Type B pancreatic cell (in vitro differentiated cells): ENCODE data around the gene PAX7. TPM values are rescaled to one million over a fixed set of nuclear protein-coding genes. Genes with fewer than 3 reads are reported as not detected.
A peak's percentile ranks its signal among the peaks of the same experiment; 100 is the strongest.

ENCODE experiments used
- DNase-seq: peaks from one replicate; pipeline ENCODE4 v3.0.0; 2021; ENCODE audit warnings: mixed read lengths; ENCODE audit not compliant: unreplicated experiment; ENCODE audit errors: extremely low spot score
- H3K27ac Mint-ChIP-seq: 2 replicates; pipeline ENCODE4 v1.8.0; 2021; ENCODE audit warnings: mild to moderate bottlenecking, mixed read lengths
- H3K27me3 Mint-ChIP-seq: 2 replicates; pipeline ENCODE4 v1.8.0; 2021; ENCODE audit warnings: mixed read lengths
- H3K36me3 Mint-ChIP-seq: 2 replicates; pipeline ENCODE4 v1.8.0; 2021; ENCODE audit warnings: mixed read lengths
- H3K4me1 Mint-ChIP-seq: one replicate; pipeline ENCODE4 v1.8.0; 2021; ENCODE audit warnings: mixed read lengths; ENCODE audit not compliant: unreplicated experiment
- H3K4me3 Mint-ChIP-seq: 2 replicates; pipeline ENCODE4 v1.8.0; 2021; ENCODE audit warnings: mild to moderate bottlenecking, mixed read lengths
- H3K9me3 Mint-ChIP-seq: 2 replicates; pipeline ENCODE4 v1.8.0; 2021; ENCODE audit warnings: mixed read lengths
- CTCF ChIP-seq: fragments of 200-600 bp; sonication (generic); conservative IDR thresholded peaks from 2 replicates; pipeline ENCODE4 v1.5.0; 2021; ENCODE audit warnings: antibody characterized with exemption, mild to moderate bottlenecking
- total RNA-seq: library from RNA; stranded (reverse); gene quantifications from 2 replicates; pipeline ENCODE4 v1.2.1, GENCODE V29; 2021; ENCODE audit warnings: low replicate concordance

The PAX7 gene
- total RNA-seq, 1 donor from 2014 or later: 2.9 TPM

DNA sequence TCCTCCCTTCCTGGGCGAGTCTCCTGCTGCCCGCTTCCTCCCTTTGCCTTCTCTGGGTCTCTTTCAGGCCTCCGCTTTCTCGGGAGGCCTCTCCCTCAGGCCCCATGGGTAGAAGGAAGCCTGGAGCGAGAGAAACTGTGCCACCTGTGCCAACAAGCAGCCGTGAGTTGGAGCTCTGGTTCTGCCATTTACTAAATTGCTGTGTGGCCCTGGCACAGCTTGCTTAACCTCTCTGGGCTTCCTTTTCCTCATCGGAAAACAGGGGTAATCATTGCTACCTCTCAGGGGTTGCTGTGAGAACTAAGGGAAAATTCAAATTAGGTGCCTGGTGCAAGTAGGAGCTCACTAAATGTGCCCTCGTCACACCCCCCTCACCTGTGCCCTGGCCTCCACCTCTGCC, 80.4 kb downstream of the PAX7 start:
- Mint-ChIP-seq H3K4me1 (no peaks in the 10 kb centered on the region), H3K4me3 (no peak overlapping the region), H3K36me3 (no peaks in the 10 kb centered on the region), H3K27ac (no peak overlapping the region), H3K27me3 (peaks cover 55% of the 10 kb centered on the region), H3K9me3 (no peaks in the 10 kb centered on the region)
- no peak for DNase-seq
- TF ChIP-seq CTCF: no peak

- H3K4me1 Mint-ChIP-seq: peaks cover 4% of the 10 kb centered on the region
- H3K9me3 Mint-ChIP-seq: no peaks in the 10 kb centered on the region
- H3K36me3 Mint-ChIP-seq: no peaks in the 10 kb centered on the region
- H3K4me3 Mint-ChIP-seq: no peak overlapping the region
- no peak overlapping the region for H3K27ac Mint-ChIP-seq
- no peak for DNase-seq
- peaks cover 56% of the 10 kb centered on the region for H3K27me3 Mint-ChIP-seq
- TF ChIP-seq CTCF: no peak
Observed at GRCh38 chr1:18711536-18712251, 81.0 kb downstream of the PAX7 start.

DNA sequence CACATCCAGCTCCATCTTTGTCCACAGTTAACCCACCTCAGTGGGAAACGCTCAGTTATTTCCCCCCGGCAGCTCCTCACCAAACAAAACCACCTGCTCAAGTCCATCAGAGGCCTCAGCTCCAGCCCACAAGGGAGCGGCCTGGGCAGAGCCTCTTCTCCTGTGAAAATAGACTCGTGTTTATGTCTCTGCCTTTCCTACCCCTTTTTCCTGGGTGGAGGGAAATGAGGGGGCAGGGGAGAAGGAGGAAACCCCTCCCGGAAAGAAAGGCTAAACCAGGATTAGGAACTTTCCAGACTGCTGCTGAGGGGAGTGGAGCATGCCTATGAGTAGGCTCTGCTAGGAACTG, 81.6 kb downstream of the PAX7 start:
- Mint-ChIP-seq H3K36me3 (no peaks in the 10 kb centered on the region), H3K27ac (no peak overlapping the region), H3K27me3 (peaks cover 57% of the 10 kb centered on the region), H3K4me3 (no peak overlapping the region), H3K4me1 (peaks cover 5% of the 10 kb centered on the region), H3K9me3 (no peaks in the 10 kb centered on the region)
- no peak for DNase-seq
- no peak for TF ChIP-seq CTCF

GRCh38 chr1:18714404-18715175, 83.9 kb downstream of the PAX7 start:
- peaks cover 13% of the 10 kb centered on the region for H3K4me1 Mint-ChIP-seq
- H3K4me3 Mint-ChIP-seq: no peak overlapping the region
- H3K27ac Mint-ChIP-seq: no peak overlapping the region
- no peak for TF ChIP-seq CTCF
- DNase-seq: no peak
- H3K36me3 Mint-ChIP-seq: no peaks in the 10 kb centered on the region
- no peaks in the 10 kb centered on the region for H3K9me3 Mint-ChIP-seq
- peaks cover 68% of the 10 kb centered on the region for H3K27me3 Mint-ChIP-seq

GRCh38 chr1:18716112-18716784, 85.6 kb downstream of the PAX7 start:
- DNase-seq: no peak
- H3K27me3 Mint-ChIP-seq: peaks cover 82% of the 10 kb centered on the region
- peak overlapping the region; percentile 78 for H3K4me3 Mint-ChIP-seq
- no peaks in the 10 kb centered on the region for H3K9me3 Mint-ChIP-seq
- no peak overlapping the region for H3K27ac Mint-ChIP-seq
- no peaks in the 10 kb centered on the region for H3K36me3 Mint-ChIP-seq
- peaks cover 13% of the 10 kb centered on the region for H3K4me1 Mint-ChIP-seq
- TF ChIP-seq CTCF: no peak
